C4-2B (cell line): Measurements from ENCODE around the gene LAYN.

Experiments
- H3K27ac ChIP-seq: fragments of 450-650 bp; 2 replicates; pipeline ENCODE4 v1.5.1; 2017
- CTCF ChIP-seq: fragments of 450-650 bp; conservative IDR thresholded peaks from 2 replicates; pipeline ENCODE4 v1.5.1; 2017; ENCODE audit warnings: mild to moderate bottlenecking
- ZFX ChIP-seq: fragments of 450-650 bp; IDR thresholded peaks from 2 replicates; pipeline ENCODE4 v1.6.1; 2017

The LAYN gene

GRCh38 chr11:111539426-111540113 is 950 bp upstream of the LAYN start:
- TF ChIP-seq CTCF: no peak
- TF ChIP-seq ZFX: no peak
- H3K27ac ChIP-seq: no peak overlapping the region

GRCh38 chr11:111540937-111541253 is 375 bp downstream of the LAYN start:
- no peak for TF ChIP-seq ZFX
- no peak for TF ChIP-seq CTCF
- no peak overlapping the region for H3K27ac ChIP-seq

GRCh38 chr11:111541254-111542061 is 938 bp downstream of the LAYN start:
- no peak overlapping the region for H3K27ac ChIP-seq
- no peak for TF ChIP-seq CTCF
- TF ChIP-seq ZFX: no peak

GRCh38 chr11:111542606-111543275 is 2.2 kb downstream of the LAYN start:
- TF ChIP-seq CTCF (no peak), ZFX (no peak)
- H3K27ac ChIP-seq: no peak overlapping the region

GRCh38 chr11:111548525-111548924 is 8.0 kb downstream of the LAYN start:
- no peak overlapping the region for H3K27ac ChIP-seq

GRCh38 chr11:111549196-111549868 is 8.8 kb downstream of the LAYN start:
- H3K27ac ChIP-seq: no peak overlapping the region
- TF ChIP-seq ZFX: no peak
- TF ChIP-seq CTCF: no peak

More at GRCh38 chr11:111548525-111548924, 8.0 kb downstream of the LAYN start:
- TF ChIP-seq ZFX (no peak), CTCF (no peak)

GRCh38 chr11:111549869-111550203 is 9.3 kb downstream of the LAYN start:
- TF ChIP-seq ZFX (no peak), CTCF (no peak)
- H3K27ac ChIP-seq: no peak overlapping the region
